CD4-positive, alpha-beta T cell treated with Interleukin-1 beta for 1 hour (primary cell): ENCODE results near the gene ZMYND10.
"Not testable (repeated sequence)": the region's sequence is repeated elsewhere in the genome, so short reads cannot be mapped to it uniquely, and the experiment has no call there.

Experiments used
- DNase-seq, 2 donors: peaks; one replicate each; pipeline ENCODE4 v3.0.0-alpha.2; 2020 to 2022

Gene ZMYND10

DNA sequence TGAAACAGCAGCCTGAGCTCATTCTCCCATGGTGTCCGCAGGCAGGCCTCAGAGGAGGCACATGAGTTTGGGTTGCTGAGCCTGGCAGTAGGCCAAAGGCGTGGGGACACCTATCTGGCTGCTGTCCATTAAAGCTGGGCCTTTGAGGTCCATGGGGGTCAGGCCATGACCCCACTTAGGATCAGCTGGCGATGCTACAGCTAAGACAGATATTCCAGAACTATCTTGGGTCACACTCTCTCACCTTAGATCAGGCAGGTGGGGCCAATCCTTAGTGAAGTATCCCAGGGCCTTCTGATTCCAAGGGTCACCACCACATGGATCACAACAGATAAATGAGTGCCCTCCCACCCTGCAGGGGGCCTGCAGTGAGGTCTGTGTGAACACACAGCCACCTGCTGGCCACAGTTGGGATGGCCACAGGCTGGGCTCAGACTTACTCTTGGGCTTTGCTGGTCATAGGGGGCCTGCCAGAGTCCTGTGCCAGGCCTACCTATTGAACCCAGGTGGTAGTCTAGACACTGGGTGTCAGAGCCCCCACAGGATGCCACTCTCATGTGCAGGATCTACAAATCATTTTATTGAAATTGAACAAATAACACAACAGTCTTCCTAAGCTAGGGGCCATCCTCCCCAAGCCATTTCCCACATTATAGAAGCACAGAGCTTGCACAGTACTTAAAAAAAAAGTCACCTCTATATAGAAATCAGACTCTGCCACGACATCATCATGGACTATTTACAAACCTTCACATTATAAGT, 21.0 kb downstream of the ZMYND10 start:
- peak; percentile 66 to 70 for DNase-seq

DNA sequence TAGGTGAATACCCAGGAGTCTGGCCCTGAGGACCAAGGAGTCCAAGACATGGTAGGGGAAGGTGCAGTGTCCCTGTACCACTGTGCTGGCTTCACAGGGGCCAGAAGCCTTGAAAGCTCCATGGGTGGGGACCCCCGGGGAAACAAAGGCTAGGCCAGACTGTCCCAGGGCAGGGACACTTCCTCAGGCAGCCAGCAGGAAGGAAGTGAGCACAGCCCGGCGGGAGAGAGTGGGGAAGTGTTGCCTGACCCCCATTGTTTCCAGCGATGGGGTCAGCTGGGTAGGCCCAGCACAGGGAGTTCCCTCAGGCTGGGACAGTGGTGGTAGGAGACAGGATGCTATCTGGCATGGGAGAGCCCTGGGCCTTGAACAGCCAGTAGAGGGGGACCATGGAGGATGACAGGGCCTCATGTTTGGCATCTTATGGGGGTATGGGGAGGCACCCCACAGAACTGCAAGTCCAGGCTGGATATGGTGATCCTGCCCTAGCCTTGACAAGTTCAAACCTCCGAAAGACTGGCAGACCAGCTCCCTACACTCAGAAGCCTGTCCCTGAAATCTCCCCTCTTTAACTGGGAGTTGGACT, 21.8 kb downstream of the ZMYND10 start:
- no peak for DNase-seq

DNA sequence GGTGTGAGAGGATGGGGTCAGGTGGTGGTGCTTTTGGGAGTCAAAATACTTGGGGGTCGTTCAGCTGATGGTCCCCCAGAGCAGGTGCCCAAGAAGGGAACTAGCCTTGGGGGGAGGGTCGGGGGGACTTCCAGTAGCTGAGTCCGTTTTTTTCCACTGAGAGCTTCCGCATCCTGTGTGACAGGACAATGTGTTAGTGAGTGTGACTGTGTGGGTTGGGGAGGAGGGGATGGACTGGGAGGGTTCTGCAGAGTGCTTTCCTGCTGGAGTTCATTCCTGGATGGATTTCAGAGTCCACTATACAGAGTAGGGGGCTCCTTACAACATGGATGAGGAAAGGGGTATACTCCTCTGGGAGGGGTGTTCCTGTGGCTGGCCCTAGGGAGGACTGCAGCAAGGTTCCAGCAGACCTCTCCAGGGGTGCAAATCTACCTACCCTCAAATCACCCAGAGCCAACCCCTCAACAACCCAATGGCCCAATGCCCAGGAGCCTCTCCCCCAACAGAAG, 22.4 kb downstream of the ZMYND10 start:
- DNase-seq, result no peak

DNA sequence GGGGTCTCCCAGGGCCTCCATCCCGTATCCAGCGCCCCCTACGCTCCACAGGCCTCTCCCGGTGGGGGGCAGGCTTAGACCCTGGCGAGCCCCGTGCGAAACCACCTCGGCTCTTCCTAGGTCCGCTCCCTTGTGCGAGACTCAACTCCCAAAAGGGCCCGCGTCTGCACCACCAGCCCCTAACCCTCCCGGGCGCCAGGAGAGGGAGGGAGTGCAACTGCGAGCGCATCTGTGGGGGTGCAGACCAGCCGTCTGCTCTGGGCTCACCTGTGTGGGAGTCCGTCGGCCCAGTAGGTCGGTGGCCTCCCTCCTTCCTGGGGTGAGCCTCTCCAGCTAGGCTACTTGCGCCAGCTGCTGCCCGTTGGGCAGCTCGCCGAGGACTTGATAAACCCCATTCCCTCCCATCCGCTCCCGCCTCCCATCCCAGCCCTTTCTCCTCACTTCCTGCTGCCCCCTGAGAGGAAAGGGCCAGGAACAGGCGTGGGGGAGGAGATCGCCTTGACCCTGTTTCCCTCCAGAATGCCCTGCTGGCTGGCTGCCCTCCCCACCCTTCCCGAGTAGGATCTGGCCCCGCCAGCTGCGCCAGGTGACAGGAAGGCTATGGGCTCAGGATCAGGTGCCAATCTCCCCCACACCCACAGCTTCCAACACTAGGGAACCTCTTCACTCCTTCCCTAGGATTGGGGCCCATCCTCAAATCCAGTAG, 23.0 kb downstream of the ZMYND10 start, which contains the start of gene HYAL2:
HYAL2 (minus strand) TSS at position 360 of the 706 bp plus-strand sequence. CDS start 2,256 bp downstream, outside the sequence.
- no peak for DNase-seq

DNA sequence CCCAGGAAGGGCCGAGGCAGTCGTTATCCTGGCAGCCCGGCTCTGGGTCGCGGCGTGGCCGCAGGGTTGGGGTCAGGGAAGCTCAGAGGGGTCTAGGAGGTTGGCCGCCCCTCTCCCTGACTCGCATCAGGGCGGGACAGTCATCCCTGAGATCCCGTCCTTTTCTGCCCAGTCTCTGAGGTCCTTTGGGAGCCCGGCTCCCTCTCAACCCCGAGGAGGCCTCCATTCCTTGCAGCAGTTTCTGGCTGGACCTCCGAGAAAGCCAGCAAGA, 23.5 kb downstream of the ZMYND10 start:
- DNase-seq, result no peak

DNA sequence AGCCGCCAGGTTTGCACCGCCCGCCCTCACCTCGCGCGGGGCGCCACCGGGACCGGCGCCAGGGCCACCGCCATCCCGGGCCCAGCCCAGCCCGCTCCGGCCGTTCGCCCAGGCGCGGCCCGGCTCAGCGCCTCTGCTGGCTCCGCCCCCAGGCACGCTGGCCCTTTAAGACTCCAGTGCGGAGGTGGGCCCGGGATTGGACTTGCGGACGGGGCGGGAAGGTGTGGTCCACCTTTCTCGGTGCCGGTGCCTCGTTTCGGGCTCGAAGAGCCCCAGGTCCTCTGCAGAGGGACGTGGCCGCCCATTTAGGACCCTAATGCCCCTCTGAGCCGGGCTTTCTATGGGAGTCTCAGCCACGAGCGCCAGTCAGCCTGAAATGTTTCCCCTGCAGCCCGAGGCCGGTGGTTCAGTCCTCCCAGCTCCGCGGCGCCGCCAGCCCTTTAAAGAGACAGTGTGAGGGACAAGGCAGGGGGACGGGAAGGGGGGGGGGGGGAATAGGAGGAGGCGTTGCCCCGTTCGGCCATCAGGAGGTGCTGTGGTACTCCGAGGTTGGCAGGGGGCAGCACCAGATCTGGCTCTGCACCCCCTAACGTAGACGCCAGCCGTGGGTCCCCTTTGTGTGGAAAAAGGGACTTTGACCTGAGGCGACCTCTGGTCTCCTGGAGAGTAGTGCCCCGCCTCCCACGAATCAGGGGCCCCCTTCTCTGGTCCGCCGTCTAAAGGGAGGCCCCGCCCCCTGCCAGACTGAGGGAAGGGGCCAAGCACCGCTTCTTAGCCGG, 24.0 kb downstream of the ZMYND10 start:
- peak; percentile 84 to 85 for DNase-seq

DNA sequence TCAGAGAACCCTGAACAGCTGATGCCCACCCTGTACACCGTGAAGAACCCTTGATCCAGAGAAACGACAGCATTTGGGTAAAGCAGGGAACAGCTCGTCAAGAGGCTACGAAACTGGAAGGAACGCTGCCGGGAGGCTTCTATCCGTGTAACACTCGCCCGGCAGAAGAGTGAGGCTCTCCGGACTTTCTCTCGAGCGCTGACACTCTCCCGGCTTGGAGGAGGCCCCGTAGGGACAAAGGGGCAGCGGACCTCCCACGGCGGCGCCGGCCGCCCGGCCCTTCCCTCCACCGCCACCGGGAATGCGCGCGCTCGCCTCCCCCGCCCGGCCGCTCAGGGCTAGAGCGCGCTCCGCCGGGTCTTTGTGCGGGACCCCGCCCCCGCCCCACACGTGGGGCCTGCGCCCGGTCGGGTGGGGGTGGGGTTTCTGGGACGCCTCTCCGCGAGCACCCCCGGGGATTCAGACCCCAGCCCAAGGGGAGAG, 24.6 kb downstream of the ZMYND10 start:
- DNase-seq, result peak; percentile 65 to 66

DNA sequence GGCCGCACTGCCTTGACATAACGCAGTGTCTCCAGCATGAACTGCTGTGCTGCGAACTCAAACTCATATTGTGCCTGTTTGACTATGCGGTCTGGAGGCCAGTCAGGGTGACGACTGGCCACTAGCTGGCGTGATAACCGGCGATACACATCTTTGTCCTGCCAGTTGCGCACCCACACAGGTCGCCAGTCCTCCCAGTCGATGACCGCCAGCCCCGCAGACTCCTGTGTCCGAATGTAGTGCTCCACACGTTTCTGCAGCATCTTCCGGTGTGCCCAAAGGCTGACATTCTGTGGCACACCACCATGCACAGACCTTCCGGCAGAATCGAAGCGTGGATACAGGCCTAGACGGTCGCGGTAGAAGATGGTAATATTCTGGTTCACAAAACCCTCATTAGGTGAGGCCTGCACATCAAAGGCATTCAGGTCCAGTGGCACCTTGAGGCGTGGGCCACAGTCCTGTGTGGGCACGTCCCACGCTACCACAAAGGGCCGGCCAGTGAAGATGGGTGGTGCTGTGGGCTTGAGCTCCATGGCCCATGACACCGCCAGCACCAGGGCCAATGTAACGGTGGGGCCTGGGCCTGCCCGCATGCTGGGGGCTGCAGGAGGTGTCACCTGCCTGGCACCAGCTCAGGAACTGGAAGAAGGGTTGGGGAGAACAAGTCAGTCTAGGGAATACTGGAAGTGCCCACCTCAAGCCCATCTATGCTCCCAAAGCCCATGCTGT, 25.5 kb downstream of the ZMYND10 start:
- no peak for DNase-seq

DNA sequence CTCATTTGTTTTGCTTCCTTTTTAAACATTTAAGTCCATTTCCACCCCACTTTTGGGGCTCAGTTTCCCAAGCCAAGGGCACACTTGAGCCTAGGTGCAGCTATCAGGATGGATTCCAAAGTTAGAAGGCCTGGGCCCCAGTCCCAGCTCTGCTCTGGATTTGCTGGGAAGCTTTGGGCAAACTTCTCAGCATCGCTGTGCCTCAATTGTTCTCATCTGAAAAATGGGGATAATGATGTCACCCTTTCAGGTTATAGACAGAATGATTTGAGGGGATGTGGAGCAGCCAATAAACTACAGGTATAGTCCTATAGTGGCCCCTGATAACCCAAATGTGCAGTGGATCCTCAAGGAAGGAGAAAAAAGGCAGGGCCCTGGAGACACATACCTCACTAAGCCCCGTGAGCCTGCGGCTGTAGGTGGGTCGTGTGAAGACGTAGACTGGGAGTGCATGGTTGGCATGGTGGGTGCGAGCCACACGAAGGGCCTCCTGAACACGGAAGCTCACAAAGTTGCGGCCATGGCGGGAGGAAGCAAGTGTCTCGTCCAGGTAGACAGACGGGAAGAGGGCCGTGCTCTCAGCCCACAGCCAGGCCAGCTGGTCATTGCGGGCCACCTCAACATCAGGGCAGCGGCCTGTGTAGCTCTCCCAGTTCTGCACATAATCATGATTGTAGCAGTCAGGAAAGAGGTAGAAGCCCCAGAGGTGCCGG, 26.2 kb downstream of the ZMYND10 start:
- no peak for DNase-seq

DNA sequence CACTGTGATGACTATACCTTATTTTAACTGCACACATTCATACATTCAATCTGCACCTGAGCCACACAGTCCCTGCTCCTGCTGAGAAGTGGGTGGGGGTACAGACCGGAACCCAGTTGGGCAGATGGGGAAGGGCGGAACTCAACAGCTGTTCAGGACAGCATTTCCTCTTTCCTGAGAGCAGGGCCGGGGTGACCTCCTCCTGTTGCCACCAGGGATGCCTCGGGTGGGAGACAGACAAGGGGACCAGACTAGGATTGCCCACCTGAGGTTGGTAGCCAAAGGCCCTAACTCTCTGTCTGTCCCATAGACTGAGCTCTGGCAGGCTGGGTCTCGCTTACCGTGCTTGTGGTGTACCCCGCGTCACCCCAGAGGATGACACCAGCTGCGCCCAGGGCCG, 26.9 kb downstream of the ZMYND10 start:
- no peak for DNase-seq

DNA sequence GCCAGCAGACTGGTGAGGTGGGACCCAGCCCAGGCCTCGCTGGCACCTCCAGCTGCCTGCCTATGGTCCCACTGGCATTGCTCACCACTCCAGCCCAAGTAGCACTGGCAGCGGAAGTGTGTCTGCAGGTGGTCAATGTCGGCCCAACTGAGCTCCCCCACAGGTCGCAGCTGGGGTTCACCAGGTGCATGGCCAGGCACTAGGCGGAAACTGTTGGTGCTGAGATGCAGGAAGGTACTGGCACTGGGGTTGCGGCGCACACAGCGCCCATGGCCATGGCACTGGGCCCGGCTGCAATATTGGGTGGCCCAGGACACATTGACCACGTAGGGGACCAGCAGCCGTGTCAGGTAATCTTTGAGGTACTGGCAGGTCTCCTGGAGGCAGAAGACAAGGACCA, 27.4 kb downstream of the ZMYND10 start:
- no peak for DNase-seq

DNA sequence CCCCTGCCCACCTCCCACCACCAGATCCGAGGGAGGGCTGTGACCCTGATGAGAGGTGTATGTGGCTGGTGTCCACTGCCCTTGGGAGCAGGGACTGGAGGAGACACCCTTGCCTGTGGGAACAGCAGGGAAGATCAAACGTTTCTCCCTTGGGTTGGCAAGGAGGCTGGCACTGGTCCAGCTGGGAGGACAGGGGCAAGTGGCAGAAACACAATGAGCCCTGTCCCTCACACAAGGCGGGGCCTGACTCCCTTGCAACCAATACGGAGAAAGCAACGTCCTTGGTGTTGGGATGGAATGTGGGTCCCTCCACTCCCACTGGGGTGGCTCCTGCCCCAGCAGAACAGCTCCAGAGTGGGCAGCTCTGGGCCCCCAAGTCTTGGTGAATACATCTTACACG, 28.2 kb downstream of the ZMYND10 start:
- no peak for DNase-seq

DNA sequence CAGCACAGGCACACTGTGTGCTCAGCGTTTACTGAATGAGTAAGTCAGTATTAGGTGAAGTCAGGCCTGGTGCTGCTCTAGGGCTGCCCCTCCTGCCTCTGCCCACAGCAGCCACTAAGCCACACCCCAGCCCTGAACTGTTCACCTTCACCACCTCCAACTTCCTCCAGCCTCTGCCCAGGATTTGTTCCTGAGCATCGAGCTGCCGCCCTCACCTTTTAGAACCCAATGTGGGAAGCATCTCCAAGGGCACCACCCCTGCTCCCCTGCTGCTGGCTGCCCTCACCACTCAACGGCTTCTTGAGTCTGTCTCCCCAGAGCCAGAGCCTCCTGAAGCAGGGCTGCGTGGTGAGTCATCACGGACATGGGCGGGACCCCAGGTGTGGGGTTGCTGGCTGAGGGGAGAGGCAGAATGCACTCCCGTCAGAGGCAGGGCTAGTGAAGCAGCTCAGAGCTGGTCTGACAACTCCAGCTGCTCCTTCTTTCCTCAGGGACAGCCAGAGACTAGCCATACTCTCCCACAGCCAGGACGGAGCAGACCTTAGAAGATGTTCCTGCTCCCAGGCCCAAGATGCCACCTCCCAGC, 28.8 kb downstream of the ZMYND10 start:
- peak; percentile 60 to 75 for DNase-seq

DNA sequence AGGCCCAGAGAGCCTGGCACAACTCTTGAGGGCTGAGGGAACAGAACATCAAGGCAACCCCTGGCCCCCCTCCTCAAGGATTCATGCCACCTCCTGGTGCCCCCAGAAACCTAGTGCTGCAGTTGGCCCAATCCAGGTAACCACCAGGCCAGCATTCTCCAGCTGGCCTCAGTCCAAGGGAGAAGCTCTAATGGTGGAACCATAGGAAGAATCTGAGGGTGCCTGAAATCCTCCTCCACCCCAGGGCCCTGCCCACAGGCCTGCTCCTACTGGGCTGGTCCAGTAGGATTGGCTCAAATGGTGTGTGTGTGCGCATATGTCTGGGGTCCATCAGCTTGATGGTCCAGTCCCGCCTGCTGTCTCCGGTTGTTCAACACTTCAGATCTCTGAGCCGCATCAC, 30.7 kb downstream of the ZMYND10 start:
- no peak for DNase-seq

DNA sequence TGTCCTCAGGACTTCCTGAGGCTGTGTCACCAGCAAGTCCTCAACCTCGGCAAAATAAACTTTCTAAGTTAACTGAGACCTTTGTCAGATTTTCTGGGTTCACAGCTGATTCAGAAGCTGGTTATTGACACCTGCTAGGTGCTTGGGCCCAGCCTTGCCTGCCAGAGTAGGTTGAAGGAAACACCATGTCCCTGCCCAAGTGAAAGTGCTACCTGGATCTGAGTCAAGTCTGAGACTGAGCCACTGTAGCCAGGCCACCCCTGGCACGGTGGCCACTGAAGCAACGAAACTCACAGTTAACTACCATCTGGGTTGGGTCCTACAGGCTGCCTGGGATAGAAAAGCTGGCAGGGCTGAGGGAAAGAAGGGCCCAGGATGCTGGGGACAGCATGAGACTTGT, 31.2 kb downstream of the ZMYND10 start:
- no peak for DNase-seq

DNA sequence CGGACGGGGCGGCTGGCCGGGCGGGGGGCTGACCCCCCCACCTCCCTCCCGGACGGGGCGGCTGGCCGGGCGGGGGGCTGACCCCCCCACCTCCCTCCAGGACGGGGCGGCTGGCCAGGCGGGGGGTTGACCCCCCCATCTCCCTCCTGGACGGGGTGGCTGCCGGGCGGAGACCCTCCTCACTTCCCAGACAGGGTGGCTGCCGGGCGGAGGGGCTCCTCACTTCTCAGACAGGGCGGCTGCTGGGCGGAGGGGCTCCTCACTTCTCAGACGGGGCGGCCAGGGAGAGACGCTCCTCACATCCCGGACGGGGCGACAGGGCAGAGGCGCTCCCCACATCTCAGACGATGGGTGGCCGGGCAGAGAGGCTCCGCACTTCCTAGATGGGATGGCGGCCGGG, 33.5 kb downstream of the ZMYND10 start:
- DNase-seq, result not testable (repeated sequence)

DNA sequence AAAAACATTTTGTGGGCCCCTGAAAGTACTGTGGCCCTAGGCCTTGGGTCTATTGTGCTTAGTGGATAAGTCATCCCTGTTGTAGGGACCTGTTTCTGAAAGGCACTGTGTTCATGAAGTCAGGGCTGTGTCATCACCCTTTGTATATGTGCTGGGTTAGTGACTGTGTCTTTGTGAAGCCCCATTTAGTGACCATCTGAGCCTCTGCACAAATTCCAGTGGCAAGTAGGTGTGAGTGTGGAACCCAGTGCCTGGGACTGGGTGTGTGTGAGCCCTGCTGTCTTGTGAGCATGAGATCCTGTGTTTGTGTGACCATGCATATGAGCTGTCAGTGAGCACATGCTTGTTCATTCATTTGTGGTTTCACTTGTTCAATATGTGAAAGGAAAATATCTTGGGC, 40.9 kb downstream of the ZMYND10 start:
- DNase-seq, result no peak

DNA sequence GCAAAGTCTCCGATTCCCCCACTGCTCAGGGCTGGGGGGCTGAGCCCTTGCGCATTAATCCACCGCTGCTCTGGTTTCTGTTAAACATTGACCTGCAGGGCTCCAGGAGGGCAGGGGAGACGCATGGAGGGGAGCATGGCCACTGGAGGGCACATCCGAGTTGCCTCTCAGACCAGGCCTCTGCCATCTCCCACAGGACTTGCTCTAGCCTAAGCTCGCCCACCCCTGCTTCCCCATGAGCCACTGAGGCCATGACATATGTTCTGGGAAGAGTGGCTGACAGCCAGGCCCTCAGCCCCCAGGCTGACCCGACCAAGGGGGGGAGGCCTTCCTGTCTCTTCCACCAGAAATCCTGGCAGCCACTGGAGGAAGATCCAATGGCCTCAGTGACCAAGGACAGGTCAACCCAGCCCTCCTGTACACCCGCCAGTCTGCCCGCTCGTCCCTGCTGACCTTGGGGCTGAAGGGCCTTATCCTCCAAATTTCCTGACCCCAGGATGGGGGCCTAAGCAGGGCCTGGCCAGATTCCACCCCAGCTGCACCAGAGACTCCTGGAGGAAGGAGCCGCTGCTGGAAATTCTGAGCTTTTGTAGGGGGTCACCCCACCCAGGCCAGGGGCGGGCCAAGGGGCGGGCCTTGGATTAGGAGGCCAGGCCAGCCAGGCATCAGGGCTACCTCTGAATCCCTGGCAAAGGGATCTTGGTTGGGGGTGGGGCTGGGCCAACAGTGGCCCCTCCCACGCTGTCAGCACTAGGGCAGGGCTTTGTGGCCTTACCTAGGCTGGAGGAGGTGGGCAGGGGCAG, 42.3 kb downstream of the ZMYND10 start, which contains the start of gene HYAL1:
HYAL1 (minus strand) TSS at position 562 of the 803 bp plus-strand sequence. CDS start 618 bp downstream, outside the sequence.
- no peak for DNase-seq

DNA sequence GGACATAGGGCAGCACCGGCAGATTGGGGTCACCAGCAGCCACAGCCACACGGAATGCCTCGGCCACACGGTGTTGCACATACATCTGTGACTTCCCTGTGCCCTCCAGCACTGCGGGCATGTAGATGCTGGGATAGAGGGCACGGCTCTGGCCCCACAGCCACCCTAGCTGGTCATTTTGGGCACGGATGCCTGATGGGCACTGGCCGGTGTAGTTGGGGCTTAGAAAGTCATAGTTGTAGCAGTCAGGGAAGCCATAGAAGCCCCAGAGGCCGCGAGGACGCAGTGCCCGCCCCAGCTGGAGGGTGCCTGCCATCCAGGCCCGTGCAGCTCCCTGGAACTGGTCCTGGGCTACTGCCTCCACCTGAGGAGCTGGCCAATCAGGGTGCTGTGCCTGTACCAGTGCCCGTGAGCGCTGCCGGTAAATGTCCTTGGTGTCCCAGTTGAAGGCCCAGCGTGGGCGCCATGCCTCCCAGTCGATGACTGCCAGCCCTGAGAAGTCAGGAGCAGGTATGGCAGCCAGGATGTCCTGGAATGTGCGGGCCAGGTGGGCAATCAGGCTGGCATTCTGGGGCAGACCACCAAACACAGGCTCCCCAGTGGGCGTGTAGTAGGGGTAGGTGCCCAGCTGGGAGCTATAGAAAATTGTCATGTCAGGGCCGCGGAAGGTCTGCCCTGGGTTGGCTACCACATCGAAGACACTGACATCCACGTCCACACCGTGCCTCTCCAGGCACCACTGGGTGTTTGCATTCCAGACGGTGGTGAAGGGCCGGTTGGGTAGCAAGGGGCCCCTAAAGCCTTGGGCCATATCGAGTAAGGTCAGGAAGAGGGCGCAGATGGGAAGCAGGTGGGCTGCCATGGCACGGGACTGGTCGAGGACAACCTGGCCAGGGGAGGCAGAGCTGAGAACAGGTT, 43.2 kb downstream of the ZMYND10 start:
- no peak for DNase-seq
